WTC11 (cell line): ENCODE data around the gene UQCRC2.
"Not testable (repeated sequence)": the region's sequence is repeated elsewhere in the genome, so short reads cannot be mapped to it uniquely, and the experiment has no call there.

Experiments
- CREB1 ChIP-seq: sonication (generic); formaldehyde crosslinking; IDR thresholded peaks from 2 replicates; pipeline ENCODE4 v1.8.0; 2023; ENCODE audit warnings: mild to moderate bottlenecking, missing genetic modification reagents
- CREM ChIP-seq: sonication (generic); formaldehyde crosslinking; IDR thresholded peaks from 2 replicates; pipeline ENCODE4 v1.8.1; 2022; ENCODE audit warnings: mild to moderate bottlenecking, missing genetic modification reagents, moderate library complexity
- CTCF ChIP-seq: fragments of 200-600 bp; IDR thresholded peaks from 2 replicates; pipeline ENCODE4 v1.8.0; 2022; ENCODE audit warnings: antibody characterized with exemption
- FOXK1 ChIP-seq: sonication (generic); formaldehyde crosslinking; IDR thresholded peaks from 2 replicates; pipeline ENCODE4 v1.8.0; 2022; ENCODE audit warnings: mild to moderate bottlenecking, moderate library complexity, missing genetic modification reagents
- FOXP4 ChIP-seq: sonication (generic); formaldehyde crosslinking; IDR thresholded peaks from 2 replicates; pipeline ENCODE4 v1.8.0; 2022; ENCODE audit warnings: mild to moderate bottlenecking, missing genetic modification reagents
- JUN ChIP-seq: sonication (generic); formaldehyde crosslinking; IDR thresholded peaks from 2 replicates; pipeline ENCODE4 v1.8.0; 2023; ENCODE audit warnings: mild to moderate bottlenecking, missing genetic modification reagents
- TF ChIP-seq, protein P1 (sequence below): sonication (generic); formaldehyde crosslinking; IDR thresholded peaks from 2 replicates; pipeline ENCODE4 v1.8.0; 2022; ENCODE audit warnings: missing genetic modification reagents
- TF ChIP-seq, protein P2 (sequence below): sonication (generic); formaldehyde crosslinking; IDR thresholded peaks from 2 replicates; pipeline ENCODE4 v1.8.1; 2022; ENCODE audit warnings: low read depth, mild to moderate bottlenecking, moderate library complexity, missing genetic modification reagents, borderline replicate concordance

GRCh38 chr16:21933316-21933715 is 19.8 kb upstream of the UQCRC2 start:
- TF ChIP-seq CTCF; JUN (CRISPR knock-in tag); CREB1 (CRISPR knock-in tag); FOXK1 (CRISPR knock-in tag); CREM (CRISPR knock-in tag); FOXP4: not testable (repeated sequence)
- TF ChIP-seq, protein P1, sequence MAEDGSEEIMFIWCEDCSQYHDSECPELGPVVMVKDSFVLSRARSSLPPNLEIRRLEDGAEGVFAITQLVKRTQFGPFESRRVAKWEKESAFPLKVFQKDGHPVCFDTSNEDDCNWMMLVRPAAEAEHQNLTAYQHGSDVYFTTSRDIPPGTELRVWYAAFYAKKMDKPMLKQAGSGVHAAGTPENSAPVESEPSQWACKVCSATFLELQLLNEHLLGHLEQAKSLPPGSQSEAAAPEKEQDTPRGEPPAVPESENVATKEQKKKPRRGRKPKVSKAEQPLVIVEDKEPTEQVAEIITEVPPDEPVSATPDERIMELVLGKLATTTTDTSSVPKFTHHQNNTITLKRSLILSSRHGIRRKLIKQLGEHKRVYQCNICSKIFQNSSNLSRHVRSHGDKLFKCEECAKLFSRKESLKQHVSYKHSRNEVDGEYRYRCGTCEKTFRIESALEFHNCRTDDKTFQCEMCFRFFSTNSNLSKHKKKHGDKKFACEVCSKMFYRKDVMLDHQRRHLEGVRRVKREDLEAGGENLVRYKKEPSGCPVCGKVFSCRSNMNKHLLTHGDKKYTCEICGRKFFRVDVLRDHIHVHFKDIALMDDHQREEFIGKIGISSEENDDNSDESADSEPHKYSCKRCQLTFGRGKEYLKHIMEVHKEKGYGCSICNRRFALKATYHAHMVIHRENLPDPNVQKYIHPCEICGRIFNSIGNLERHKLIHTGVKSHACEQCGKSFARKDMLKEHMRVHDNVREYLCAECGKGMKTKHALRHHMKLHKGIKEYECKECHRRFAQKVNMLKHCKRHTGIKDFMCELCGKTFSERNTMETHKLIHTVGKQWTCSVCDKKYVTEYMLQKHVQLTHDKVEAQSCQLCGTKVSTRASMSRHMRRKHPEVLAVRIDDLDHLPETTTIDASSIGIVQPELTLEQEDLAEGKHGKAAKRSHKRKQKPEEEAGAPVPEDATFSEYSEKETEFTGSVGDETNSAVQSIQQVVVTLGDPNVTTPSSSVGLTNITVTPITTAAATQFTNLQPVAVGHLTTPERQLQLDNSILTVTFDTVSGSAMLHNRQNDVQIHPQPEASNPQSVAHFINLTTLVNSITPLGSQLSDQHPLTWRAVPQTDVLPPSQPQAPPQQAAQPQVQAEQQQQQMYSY: not testable (repeated sequence)
- TF ChIP-seq, protein P2, sequence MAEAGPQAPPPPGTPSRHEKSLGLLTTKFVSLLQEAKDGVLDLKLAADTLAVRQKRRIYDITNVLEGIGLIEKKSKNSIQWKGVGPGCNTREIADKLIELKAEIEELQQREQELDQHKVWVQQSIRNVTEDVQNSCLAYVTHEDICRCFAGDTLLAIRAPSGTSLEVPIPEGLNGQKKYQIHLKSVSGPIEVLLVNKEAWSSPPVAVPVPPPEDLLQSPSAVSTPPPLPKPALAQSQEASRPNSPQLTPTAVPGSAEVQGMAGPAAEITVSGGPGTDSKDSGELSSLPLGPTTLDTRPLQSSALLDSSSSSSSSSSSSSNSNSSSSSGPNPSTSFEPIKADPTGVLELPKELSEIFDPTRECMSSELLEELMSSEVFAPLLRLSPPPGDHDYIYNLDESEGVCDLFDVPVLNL: not testable (repeated sequence)
